GM12865 (cell line): ENCODE results near the gene SNCAIP.

ENCODE experiments used
- DNase-seq: peaks from one replicate; pipeline ENCODE4 v3.0.0; 2010; ENCODE audit warnings: low read depth
- H3K4me3 ChIP-seq: 2 replicates; pipeline ENCODE4 v1.5.1; 2011; ENCODE audit warnings: mild to moderate bottlenecking, low read depth, low read length, control low read depth
- CTCF ChIP-seq: IDR thresholded peaks from 2 replicates; pipeline ENCODE4 v1.5.1; 2011; ENCODE audit warnings: low read length, control low read depth, low read depth, inconsistent platforms; ENCODE audit not compliant: insufficient read depth; ENCODE audit errors: missing control alignments

The SNCAIP gene

GRCh38 chr5:122508623-122509022 is 196.6 kb downstream of the SNCAIP start:
- H3K4me3 ChIP-seq, result no peak overlapping the region
- DNase-seq, result no peak
- no peak for TF ChIP-seq CTCF
